SK-N-SH (cell line): ENCODE results near the gene KRT2. TPM values are rescaled to one million over a fixed set of nuclear protein-coding genes. Genes with fewer than 3 reads are reported as not detected.

Experiments used
- CTCF ChIA-PET: fragments of 300-600, 350-600 bp; formaldehyde crosslinking; extraction: SDS; loops from one replicate; lab custom pipeline; 2021; lab: Yijun Ruan, JAX
- POLR2A ChIA-PET: fragments of 350-600 bp; sonication (Branson Sonifier 250); formaldehyde crosslinking; extraction: SDS; loops from one replicate; lab custom pipeline; 2020; ENCODE audit warnings: antibody characterized with exemption, inconsistent platforms; lab: Yijun Ruan, JAX
- DNase-seq: peaks from one replicate; pipeline ENCODE4 v3.0.0; 2012
- H2AFZ ChIP-seq: fragments of 200-600 bp; sonication (generic); 2 replicates; pipeline ENCODE4 v1.8.1; 2016; ENCODE audit warnings: antibody characterized with exemption, mild to moderate bottlenecking, low read depth
- H3F3A ChIP-seq: fragments of 200-600 bp; sonication (generic); replicated peaks from 2 replicates; pipeline ENCODE3; 2016; ENCODE audit warnings: antibody characterized with exemption, mild to moderate bottlenecking; ENCODE audit not compliant: insufficient read depth
- H3K27ac ChIP-seq, 2 experiments: fragments of 200-500 bp in 1 of 2; fragments of 200-600 bp in 1 of 2; sonication (Bioruptor generic) in 1 of 2; sonication (generic), shearing (Covaris generic) in 1 of 2; 2 replicates each; pipeline versions ENCODE4 v1.5.1 to v1.6.1; 2014 to 2016; ENCODE audit warnings: low read depth in 2 of 2, inconsistent platforms in 1 of 2, low read length in 1 of 2, mild to moderate bottlenecking in 1 of 2, mixed read lengths in 1 of 2
- H3K27me3 ChIP-seq: fragments of 200-600 bp; sonication (generic), shearing (Covaris generic); 2 replicates; pipeline ENCODE4 v1.6.1; 2016; ENCODE audit warnings: mixed run types; ENCODE audit not compliant: insufficient read depth
- H3K36me3 ChIP-seq, 2 experiments: fragments of 200-500 bp in 1 of 2; fragments of 200-600 bp in 1 of 2; sonication (Bioruptor generic) in 1 of 2; sonication (generic) in 1 of 2; replicated peaks in 1 of 2; 2 replicates each; pipeline versions ENCODE3 to v1.5.1; 2014 to 2016; ENCODE audit warnings: low read length in 1 of 2, mild to moderate bottlenecking in 1 of 2; ENCODE audit not compliant: insufficient read depth in 2 of 2, control insufficient read depth in 1 of 2
- H3K4me1 ChIP-seq, 2 experiments: fragments of 200-500 bp in 1 of 2; fragments of 200-600 bp in 1 of 2; sonication (Bioruptor generic) in 1 of 2; sonication (generic), shearing (Covaris generic) in 1 of 2; 2 replicates each; pipeline versions ENCODE4 v1.5.1 to v1.6.1; 2014 to 2016; ENCODE audit warnings: low read depth in 1 of 2, low read length in 1 of 2, mixed run types in 1 of 2; ENCODE audit not compliant: insufficient read depth in 2 of 2, control insufficient read depth in 1 of 2
- H3K4me2 ChIP-seq: fragments of 200-600 bp; sonication (generic), shearing (Covaris generic); 2 replicates; pipeline ENCODE4 v1.6.1; 2017; ENCODE audit warnings: mixed run types
- H3K4me3 ChIP-seq, 2 experiments: fragments of 200-500 bp in 1 of 2; fragments of 200-600 bp in 1 of 2; sonication (Bioruptor generic) in 1 of 2; sonication (generic), shearing (Covaris generic) in 1 of 2; 2 replicates each; pipeline versions ENCODE4 v1.5.1 to v1.8.1; 2014 to 2016; ENCODE audit warnings: low read depth in 2 of 2, inconsistent platforms in 1 of 2, low read length in 1 of 2, mild to moderate bottlenecking in 1 of 2, mixed read lengths in 1 of 2, moderate library complexity in 1 of 2
- H3K79me2 ChIP-seq: fragments of 200-600 bp; sonication (generic); 2 replicates; pipeline ENCODE4 v1.8.1; 2017; ENCODE audit warnings: mild to moderate bottlenecking; ENCODE audit not compliant: insufficient read depth
- H3K9ac ChIP-seq: fragments of 200-600 bp; sonication (generic); 2 replicates; pipeline ENCODE4 v1.6.1; 2017; ENCODE audit warnings: mixed run types
- H3K9me2 ChIP-seq: fragments of 200-600 bp; sonication (generic); 2 replicates; pipeline ENCODE4 v1.6.1; 2017; ENCODE audit warnings: mixed run types
- H3K9me3 ChIP-seq: fragments of 200-600 bp; sonication (generic); 2 replicates; pipeline ENCODE4 v1.6.1; 2017; ENCODE audit warnings: mixed run types, mild to moderate bottlenecking, moderate library complexity
- H4K20me1 ChIP-seq: fragments of 200-600 bp; sonication (generic); 2 replicates; pipeline ENCODE4 v1.6.1; 2017; ENCODE audit warnings: mild to moderate bottlenecking, mixed run types; ENCODE audit not compliant: insufficient read depth
- EP300 ChIP-seq, 2 experiments: IDR thresholded peaks; 2 replicates each; pipeline versions ENCODE4 v1.4.0 to v1.6.1; 2012; ENCODE audit warnings: borderline replicate concordance in 1 of 2, low read depth in 1 of 2, low read length in 1 of 2
- FOSL2 ChIP-seq: IDR thresholded peaks from 2 replicates; pipeline ENCODE4 v1.4.0; 2012; ENCODE audit warnings: low read depth, mild to moderate bottlenecking, moderate library complexity, borderline replicate concordance
- FOXM1 ChIP-seq: IDR thresholded peaks from 2 replicates; pipeline ENCODE4 v1.4.0; 2012; ENCODE audit warnings: low read depth, mild to moderate bottlenecking
- GABPA ChIP-seq: IDR thresholded peaks from 2 replicates; pipeline ENCODE4 v1.4.0; 2012; ENCODE audit warnings: low read depth, mild to moderate bottlenecking
- JUND ChIP-seq: IDR thresholded peaks from 2 replicates; pipeline ENCODE4 v1.4.0; 2012
- NFIC ChIP-seq: IDR thresholded peaks from 2 replicates; pipeline ENCODE4 v1.4.0; 2012; ENCODE audit warnings: borderline replicate concordance
- POLR2AphosphoS5 ChIP-seq: IDR thresholded peaks from 2 replicates; pipeline ENCODE4 v1.6.1; 2012; ENCODE audit warnings: low read depth, low read length
- SMC3 ChIP-seq: IDR thresholded peaks from 2 replicates; pipeline ENCODE4 v1.6.1; 2012; ENCODE audit warnings: low read depth, low read length, improper control_type of control experiment
- TAF1 ChIP-seq: IDR thresholded peaks from 2 replicates; pipeline ENCODE4 v1.6.1; 2012; ENCODE audit warnings: low read depth, mild to moderate bottlenecking, low read length, moderate library complexity, borderline replicate concordance
- TEAD4 ChIP-seq: IDR thresholded peaks from 2 replicates; pipeline ENCODE4 v1.4.0; 2012; ENCODE audit warnings: mild to moderate bottlenecking, borderline replicate concordance; ENCODE audit not compliant: insufficient read depth
- WGBS: methylation state at CpG from one replicate; pipeline ENCODE4 v1.1.6; 2017; ENCODE audit warnings: low lambda C conversion rate; 5-methylcytosine and 5-hydroxymethylcytosine counted together
- polyA plus RNA-seq, 3 experiments: library from polyadenylated mRNA; depleted of rRNA; stranded (reverse); fragments of >200 nt; gene quantifications; 2 replicates each; pipeline ENCODE4 v1.2.3, GENCODE V29; 2012
- TF ChIP-seq, protein P1 (sequence below): IDR thresholded peaks from 2 replicates; pipeline ENCODE4 v1.6.1; 2012; ENCODE audit warnings: mild to moderate bottlenecking, low read depth, low read length, moderate library complexity
- TF ChIP-seq, protein P2 (sequence below): fragments of 200-600 bp; sonication (generic); IDR thresholded peaks from 2 replicates; pipeline ENCODE4 v1.6.1; 2017; ENCODE audit warnings: antibody characterized with exemption, mild to moderate bottlenecking, moderate library complexity
- TF ChIP-seq, protein P3 (sequence below): IDR thresholded peaks from 2 replicates; pipeline ENCODE4 v1.4.0; 2012; ENCODE audit warnings: low read depth, borderline replicate concordance
- TF ChIP-seq, protein P4 (sequence below): fragments of 150-350 bp; IDR thresholded peaks from 2 replicates; pipeline ENCODE4 v1.6.1; 2016; ENCODE audit warnings: mild to moderate bottlenecking, low read depth, low read length

Gene KRT2
- polyA plus RNA-seq, 1 of the 3 experiments (the other 2 are of a cell fraction) = not detected

DNA sequence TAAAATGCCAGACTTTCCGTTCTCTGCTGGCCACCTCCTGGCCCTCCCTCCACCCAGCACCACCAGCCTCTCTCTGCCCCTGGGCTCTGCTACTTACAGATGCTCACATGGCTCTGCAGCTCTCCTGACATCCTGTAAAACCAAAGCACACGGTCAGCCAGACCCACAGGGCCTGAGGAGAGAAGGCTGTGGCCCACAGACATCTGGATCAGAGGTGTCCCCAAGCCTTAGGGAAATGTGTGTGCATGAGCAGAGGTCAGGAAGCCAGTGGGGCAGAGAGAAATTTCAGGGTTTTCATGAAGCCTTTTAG, 39.8 kb upstream of the KRT2 start:
- no peak overlapping the region for H3K4me2 ChIP-seq
- no peak overlapping the region for H3K27ac ChIP-seq
- H3K9me2 ChIP-seq = no peaks in the 10 kb centered on the region
- no peak overlapping the region for H3K4me3 ChIP-seq
- H3K9ac ChIP-seq = no peak overlapping the region
- H3K79me2 ChIP-seq = no peaks in the 10 kb centered on the region
- no peak for TF ChIP-seq JUND
- TF ChIP-seq, protein P1, sequence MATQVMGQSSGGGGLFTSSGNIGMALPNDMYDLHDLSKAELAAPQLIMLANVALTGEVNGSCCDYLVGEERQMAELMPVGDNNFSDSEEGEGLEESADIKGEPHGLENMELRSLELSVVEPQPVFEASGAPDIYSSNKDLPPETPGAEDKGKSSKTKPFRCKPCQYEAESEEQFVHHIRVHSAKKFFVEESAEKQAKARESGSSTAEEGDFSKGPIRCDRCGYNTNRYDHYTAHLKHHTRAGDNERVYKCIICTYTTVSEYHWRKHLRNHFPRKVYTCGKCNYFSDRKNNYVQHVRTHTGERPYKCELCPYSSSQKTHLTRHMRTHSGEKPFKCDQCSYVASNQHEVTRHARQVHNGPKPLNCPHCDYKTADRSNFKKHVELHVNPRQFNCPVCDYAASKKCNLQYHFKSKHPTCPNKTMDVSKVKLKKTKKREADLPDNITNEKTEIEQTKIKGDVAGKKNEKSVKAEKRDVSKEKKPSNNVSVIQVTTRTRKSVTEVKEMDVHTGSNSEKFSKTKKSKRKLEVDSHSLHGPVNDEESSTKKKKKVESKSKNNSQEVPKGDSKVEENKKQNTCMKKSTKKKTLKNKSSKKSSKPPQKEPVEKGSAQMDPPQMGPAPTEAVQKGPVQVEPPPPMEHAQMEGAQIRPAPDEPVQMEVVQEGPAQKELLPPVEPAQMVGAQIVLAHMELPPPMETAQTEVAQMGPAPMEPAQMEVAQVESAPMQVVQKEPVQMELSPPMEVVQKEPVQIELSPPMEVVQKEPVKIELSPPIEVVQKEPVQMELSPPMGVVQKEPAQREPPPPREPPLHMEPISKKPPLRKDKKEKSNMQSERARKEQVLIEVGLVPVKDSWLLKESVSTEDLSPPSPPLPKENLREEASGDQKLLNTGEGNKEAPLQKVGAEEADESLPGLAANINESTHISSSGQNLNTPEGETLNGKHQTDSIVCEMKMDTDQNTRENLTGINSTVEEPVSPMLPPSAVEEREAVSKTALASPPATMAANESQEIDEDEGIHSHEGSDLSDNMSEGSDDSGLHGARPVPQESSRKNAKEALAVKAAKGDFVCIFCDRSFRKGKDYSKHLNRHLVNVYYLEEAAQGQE = no peak
- TF ChIP-seq NFIC = no peak
- no peak for TF ChIP-seq FOXM1
- TF ChIP-seq, protein P2, sequence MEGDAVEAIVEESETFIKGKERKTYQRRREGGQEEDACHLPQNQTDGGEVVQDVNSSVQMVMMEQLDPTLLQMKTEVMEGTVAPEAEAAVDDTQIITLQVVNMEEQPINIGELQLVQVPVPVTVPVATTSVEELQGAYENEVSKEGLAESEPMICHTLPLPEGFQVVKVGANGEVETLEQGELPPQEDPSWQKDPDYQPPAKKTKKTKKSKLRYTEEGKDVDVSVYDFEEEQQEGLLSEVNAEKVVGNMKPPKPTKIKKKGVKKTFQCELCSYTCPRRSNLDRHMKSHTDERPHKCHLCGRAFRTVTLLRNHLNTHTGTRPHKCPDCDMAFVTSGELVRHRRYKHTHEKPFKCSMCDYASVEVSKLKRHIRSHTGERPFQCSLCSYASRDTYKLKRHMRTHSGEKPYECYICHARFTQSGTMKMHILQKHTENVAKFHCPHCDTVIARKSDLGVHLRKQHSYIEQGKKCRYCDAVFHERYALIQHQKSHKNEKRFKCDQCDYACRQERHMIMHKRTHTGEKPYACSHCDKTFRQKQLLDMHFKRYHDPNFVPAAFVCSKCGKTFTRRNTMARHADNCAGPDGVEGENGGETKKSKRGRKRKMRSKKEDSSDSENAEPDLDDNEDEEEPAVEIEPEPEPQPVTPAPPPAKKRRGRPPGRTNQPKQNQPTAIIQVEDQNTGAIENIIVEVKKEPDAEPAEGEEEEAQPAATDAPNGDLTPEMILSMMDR = no peak
- TF ChIP-seq, protein P3, sequence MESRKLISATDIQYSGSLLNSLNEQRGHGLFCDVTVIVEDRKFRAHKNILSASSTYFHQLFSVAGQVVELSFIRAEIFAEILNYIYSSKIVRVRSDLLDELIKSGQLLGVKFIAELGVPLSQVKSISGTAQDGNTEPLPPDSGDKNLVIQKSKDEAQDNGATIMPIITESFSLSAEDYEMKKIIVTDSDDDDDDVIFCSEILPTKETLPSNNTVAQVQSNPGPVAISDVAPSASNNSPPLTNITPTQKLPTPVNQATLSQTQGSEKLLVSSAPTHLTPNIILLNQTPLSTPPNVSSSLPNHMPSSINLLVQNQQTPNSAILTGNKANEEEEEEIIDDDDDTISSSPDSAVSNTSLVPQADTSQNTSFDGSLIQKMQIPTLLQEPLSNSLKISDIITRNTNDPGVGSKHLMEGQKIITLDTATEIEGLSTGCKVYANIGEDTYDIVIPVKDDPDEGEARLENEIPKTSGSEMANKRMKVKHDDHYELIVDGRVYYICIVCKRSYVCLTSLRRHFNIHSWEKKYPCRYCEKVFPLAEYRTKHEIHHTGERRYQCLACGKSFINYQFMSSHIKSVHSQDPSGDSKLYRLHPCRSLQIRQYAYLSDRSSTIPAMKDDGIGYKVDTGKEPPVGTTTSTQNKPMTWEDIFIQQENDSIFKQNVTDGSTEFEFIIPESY = no peak
- no peak for TF ChIP-seq GABPA
- TF ChIP-seq FOSL2 = no peak
- TF ChIP-seq EP300 (IDR thresholded peaks at IDR 0.05; ENCODE audit: borderline replicate concordance in 1 of 2, low read depth in 1 of 2, low read length in 1 of 2) = no peak
- TF ChIP-seq SMC3 = no peak
- TF ChIP-seq TEAD4 = no peak
- TF ChIP-seq TAF1 = no peak
- no peak for TF ChIP-seq POLR2AphosphoS5
- TF ChIP-seq, protein P4, sequence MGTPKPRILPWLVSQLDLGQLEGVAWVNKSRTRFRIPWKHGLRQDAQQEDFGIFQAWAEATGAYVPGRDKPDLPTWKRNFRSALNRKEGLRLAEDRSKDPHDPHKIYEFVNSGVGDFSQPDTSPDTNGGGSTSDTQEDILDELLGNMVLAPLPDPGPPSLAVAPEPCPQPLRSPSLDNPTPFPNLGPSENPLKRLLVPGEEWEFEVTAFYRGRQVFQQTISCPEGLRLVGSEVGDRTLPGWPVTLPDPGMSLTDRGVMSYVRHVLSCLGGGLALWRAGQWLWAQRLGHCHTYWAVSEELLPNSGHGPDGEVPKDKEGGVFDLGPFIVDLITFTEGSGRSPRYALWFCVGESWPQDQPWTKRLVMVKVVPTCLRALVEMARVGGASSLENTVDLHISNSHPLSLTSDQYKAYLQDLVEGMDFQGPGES = no peak
- POLR2A ChIA-PET = no interaction called here
- WGBS = 11% methylated on average over 2 of the region's 2 CpGs
- no peaks in the 10 kb centered on the region for H3K36me3 ChIP-seq
- H4K20me1 ChIP-seq = no peaks in the 10 kb centered on the region
- peaks cover 0 to 13% of the 10 kb centered on the region in 2 experiments; a peak in 1 of 4 replicates for H3K4me1 ChIP-seq
- H3K9me3 ChIP-seq = no peaks in the 10 kb centered on the region
- CTCF ChIA-PET = interaction anchor here (1.5 kb wide), 2 partner anchors 188 to 1708 kb away, joined by 3 to 8 read pairs; no protein-coding TSS in a partner anchor
- DNase-seq = peak; percentile 77
- H2AFZ ChIP-seq = no peak overlapping the region
- H3F3A ChIP-seq = no peaks in the 10 kb centered on the region
- H3K27me3 ChIP-seq = peaks cover 40% of the 10 kb centered on the region; the same call in 1 of the 2 replicates
